H1 (cell line): ENCODE measurements around the gene SNX32. TPM values are rescaled to one million over a fixed set of nuclear protein-coding genes. Genes with fewer than 3 reads are reported as not detected.

Experiments
- EGR1 ChIP-seq: IDR thresholded peaks from 2 replicates; pipeline ENCODE4 v1.6.1; 2011; ENCODE audit warnings: low read depth, low read length, borderline replicate concordance
- HDAC6 ChIP-seq: IDR thresholded peaks from one replicate; pipeline ENCODE4 v1.7.1; 2012; ENCODE audit warnings: low read depth, mild to moderate bottlenecking, inconsistent platforms, low read length, moderate library complexity
- JUND ChIP-seq: IDR thresholded peaks from 2 replicates; pipeline ENCODE4 v1.6.1; 2011; ENCODE audit warnings: mild to moderate bottlenecking, improper control_type of control experiment, low read length
- PHF8 ChIP-seq: fragments of 200-600 bp; sonication (generic); conservative IDR thresholded peaks from 2 replicates; pipeline ENCODE4 v1.7.1; 2012; ENCODE audit warnings: low read depth, mild to moderate bottlenecking, inconsistent platforms, low read length, moderate library complexity
- POLR2A ChIP-seq, 2 experiments: IDR thresholded peaks; 1 replicate in 1 of 2; 2 replicates in 1 of 2; pipeline ENCODE4 v1.6.1; 2011; ENCODE audit warnings: low read depth in 2 of 2, low read length in 2 of 2, mild to moderate bottlenecking in 2 of 2; ENCODE audit errors: control extremely low read depth in 1 of 2
- SP1 ChIP-seq: IDR thresholded peaks from 2 replicates; pipeline ENCODE4 v1.6.1; 2011; ENCODE audit warnings: low read depth, low read length
- SRF ChIP-seq: IDR thresholded peaks from 2 replicates; pipeline ENCODE4 v1.6.1; 2011; ENCODE audit warnings: mild to moderate bottlenecking, low read depth, low read length, moderate library complexity
- SUZ12 ChIP-seq: fragments of 200-600 bp; sonication (generic); IDR thresholded peaks from 2 replicates; pipeline ENCODE4 v1.6.1; 2012; ENCODE audit warnings: mild to moderate bottlenecking, inconsistent platforms, low read length, moderate library complexity, mixed read lengths
- TAF1 ChIP-seq: IDR thresholded peaks from 2 replicates; pipeline ENCODE4 v1.6.1; 2011; ENCODE audit warnings: mild to moderate bottlenecking, low read depth, low read length
- polyA plus RNA-seq, 7 experiments: library from polyadenylated mRNA; depleted of rRNA in 3 of 7; stranded (reverse) in 5 of 7; unstranded in 2 of 7; fragments of >200 nt in 5 of 7; fragments of 200-250 nt in 2 of 7; gene quantifications; 1 replicate in 5 of 7; 2 replicates in 1 of 7; 4 replicates in 1 of 7; pipeline versions ENCODE4 v1.2.1 to v1.2.3, GENCODE V29; 2011 to 2013; ENCODE audit warnings: missing spikeins in 2 of 7, mixed read lengths in 2 of 7
- total RNA-seq: library from RNA; stranded (reverse); fragmentation: NEBNext Ultra II Directional; extraction: Animal tissue kit (Norgen Biotek cat#: 25700); gene quantifications from 2 replicates; pipeline ENCODE4 v1.2.1, GENCODE V29; 2021
- TF ChIP-seq, protein P1 (sequence below): fragments of 300-600 bp; sonication (generic); IDR thresholded peaks from 2 replicates; pipeline ENCODE4 v1.7.1; 2012; ENCODE audit warnings: low read length, moderate library complexity, mild to moderate bottlenecking, inconsistent platforms; ENCODE audit not compliant: insufficient replicate concordance
- TF ChIP-seq, protein P2 (sequence below): IDR thresholded peaks from 2 replicates; pipeline ENCODE4 v1.6.1; 2011; ENCODE audit warnings: low read depth, mild to moderate bottlenecking, low read length; ENCODE audit not compliant: insufficient read depth

The SNX32 gene
- total and polyA plus RNA-seq, 2 of the 8 experiments (the other 6 are each of a cell fraction or from before 2014, with no cell fraction given) = 0.76 to 2.2 TPM

DNA sequence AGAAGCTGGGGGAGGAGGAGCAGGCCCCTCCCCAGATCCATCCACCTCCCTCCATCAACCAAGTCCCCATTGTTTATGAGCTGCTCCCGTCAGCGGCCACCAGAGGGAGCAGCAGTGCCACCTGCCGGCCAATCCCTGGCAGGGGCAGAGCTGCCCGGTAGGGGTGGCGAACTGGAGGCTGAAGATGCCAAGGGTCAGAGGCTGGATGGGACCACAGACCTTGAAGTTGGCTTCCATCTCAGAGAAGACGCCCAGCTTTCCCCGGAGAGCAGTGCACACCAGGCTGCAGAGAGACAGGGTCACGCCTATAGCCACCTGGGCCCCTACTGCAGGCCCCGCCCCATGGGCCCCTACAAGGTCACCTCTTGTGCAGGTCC lies 50.9 kb downstream of the SNX32 start (continued):
- TF ChIP-seq, protein P1, sequence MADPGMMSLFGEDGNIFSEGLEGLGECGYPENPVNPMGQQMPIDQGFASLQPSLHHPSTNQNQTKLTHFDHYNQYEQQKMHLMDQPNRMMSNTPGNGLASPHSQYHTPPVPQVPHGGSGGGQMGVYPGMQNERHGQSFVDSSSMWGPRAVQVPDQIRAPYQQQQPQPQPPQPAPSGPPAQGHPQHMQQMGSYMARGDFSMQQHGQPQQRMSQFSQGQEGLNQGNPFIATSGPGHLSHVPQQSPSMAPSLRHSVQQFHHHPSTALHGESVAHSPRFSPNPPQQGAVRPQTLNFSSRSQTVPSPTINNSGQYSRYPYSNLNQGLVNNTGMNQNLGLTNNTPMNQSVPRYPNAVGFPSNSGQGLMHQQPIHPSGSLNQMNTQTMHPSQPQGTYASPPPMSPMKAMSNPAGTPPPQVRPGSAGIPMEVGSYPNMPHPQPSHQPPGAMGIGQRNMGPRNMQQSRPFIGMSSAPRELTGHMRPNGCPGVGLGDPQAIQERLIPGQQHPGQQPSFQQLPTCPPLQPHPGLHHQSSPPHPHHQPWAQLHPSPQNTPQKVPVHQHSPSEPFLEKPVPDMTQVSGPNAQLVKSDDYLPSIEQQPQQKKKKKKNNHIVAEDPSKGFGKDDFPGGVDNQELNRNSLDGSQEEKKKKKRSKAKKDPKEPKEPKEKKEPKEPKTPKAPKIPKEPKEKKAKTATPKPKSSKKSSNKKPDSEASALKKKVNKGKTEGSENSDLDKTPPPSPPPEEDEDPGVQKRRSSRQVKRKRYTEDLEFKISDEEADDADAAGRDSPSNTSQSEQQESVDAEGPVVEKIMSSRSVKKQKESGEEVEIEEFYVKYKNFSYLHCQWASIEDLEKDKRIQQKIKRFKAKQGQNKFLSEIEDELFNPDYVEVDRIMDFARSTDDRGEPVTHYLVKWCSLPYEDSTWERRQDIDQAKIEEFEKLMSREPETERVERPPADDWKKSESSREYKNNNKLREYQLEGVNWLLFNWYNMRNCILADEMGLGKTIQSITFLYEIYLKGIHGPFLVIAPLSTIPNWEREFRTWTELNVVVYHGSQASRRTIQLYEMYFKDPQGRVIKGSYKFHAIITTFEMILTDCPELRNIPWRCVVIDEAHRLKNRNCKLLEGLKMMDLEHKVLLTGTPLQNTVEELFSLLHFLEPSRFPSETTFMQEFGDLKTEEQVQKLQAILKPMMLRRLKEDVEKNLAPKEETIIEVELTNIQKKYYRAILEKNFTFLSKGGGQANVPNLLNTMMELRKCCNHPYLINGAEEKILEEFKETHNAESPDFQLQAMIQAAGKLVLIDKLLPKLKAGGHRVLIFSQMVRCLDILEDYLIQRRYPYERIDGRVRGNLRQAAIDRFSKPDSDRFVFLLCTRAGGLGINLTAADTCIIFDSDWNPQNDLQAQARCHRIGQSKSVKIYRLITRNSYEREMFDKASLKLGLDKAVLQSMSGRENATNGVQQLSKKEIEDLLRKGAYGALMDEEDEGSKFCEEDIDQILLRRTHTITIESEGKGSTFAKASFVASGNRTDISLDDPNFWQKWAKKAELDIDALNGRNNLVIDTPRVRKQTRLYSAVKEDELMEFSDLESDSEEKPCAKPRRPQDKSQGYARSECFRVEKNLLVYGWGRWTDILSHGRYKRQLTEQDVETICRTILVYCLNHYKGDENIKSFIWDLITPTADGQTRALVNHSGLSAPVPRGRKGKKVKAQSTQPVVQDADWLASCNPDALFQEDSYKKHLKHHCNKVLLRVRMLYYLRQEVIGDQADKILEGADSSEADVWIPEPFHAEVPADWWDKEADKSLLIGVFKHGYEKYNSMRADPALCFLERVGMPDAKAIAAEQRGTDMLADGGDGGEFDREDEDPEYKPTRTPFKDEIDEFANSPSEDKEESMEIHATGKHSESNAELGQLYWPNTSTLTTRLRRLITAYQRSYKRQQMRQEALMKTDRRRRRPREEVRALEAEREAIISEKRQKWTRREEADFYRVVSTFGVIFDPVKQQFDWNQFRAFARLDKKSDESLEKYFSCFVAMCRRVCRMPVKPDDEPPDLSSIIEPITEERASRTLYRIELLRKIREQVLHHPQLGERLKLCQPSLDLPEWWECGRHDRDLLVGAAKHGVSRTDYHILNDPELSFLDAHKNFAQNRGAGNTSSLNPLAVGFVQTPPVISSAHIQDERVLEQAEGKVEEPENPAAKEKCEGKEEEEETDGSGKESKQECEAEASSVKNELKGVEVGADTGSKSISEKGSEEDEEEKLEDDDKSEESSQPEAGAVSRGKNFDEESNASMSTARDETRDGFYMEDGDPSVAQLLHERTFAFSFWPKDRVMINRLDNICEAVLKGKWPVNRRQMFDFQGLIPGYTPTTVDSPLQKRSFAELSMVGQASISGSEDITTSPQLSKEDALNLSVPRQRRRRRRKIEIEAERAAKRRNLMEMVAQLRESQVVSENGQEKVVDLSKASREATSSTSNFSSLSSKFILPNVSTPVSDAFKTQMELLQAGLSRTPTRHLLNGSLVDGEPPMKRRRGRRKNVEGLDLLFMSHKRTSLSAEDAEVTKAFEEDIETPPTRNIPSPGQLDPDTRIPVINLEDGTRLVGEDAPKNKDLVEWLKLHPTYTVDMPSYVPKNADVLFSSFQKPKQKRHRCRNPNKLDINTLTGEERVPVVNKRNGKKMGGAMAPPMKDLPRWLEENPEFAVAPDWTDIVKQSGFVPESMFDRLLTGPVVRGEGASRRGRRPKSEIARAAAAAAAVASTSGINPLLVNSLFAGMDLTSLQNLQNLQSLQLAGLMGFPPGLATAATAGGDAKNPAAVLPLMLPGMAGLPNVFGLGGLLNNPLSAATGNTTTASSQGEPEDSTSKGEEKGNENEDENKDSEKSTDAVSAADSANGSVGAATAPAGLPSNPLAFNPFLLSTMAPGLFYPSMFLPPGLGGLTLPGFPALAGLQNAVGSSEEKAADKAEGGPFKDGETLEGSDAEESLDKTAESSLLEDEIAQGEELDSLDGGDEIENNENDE = no peak
- TF ChIP-seq TAF1 (no peak), SUZ12 (no peak), POLR2A (IDR thresholded peaks at IDR 0.05; ENCODE audit: control extremely low read depth in 1 of 2, low read depth in 2 of 2, low read length in 2 of 2) (no peak), HDAC6 (no peak), JUND (no peak), SP1 (no peak), PHF8 (no peak), EGR1 (no peak), SRF (peak; percentile 32; the same call in 1 of the 2 replicates)
- TF ChIP-seq, protein P2, sequence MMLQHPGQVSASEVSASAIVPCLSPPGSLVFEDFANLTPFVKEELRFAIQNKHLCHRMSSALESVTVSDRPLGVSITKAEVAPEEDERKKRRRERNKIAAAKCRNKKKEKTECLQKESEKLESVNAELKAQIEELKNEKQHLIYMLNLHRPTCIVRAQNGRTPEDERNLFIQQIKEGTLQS = peak; percentile 83; the same call in 1 of the 2 replicates
